SJCRH30 (cell line): ENCODE results near the gene TSPYL1. TPM values are rescaled to one million over a fixed set of nuclear protein-coding genes. Genes with fewer than 3 reads are reported as not detected.

Experiments used
- DNase-seq, 2 experiments: peaks; one replicate each; pipeline ENCODE4 v3.0.0-alpha.2; 2015 to 2020
- H3K27ac ChIP-seq: fragments of 250-450 bp; sonication (Bioruptor Pico); 2 replicates; pipeline ENCODE4 v1.5.1; 2020; ENCODE audit warnings: mild to moderate bottlenecking, moderate library complexity
- H3K27me3 ChIP-seq: fragments of 250-450 bp; sonication (Bioruptor Pico); 2 replicates; pipeline ENCODE4 v1.5.1; 2020; ENCODE audit warnings: mild to moderate bottlenecking, moderate library complexity
- H3K36me3 ChIP-seq: fragments of 250-450 bp; sonication (Bioruptor Pico); 2 replicates; pipeline ENCODE4 v1.5.1; 2020; ENCODE audit warnings: mild to moderate bottlenecking, moderate library complexity
- H3K4me1 ChIP-seq: fragments of 250-450 bp; sonication (Bioruptor Pico); 2 replicates; pipeline ENCODE4 v1.5.1; 2020; ENCODE audit warnings: mild to moderate bottlenecking, moderate library complexity
- H3K4me3 ChIP-seq: fragments of 250-450 bp; sonication (Bioruptor Pico); 2 replicates; pipeline ENCODE4 v1.5.1; 2020; ENCODE audit warnings: mild to moderate bottlenecking, moderate library complexity
- H3K9me3 ChIP-seq: fragments of 250-450 bp; sonication (Bioruptor Pico); replicated peaks from 2 replicates; pipeline ENCODE4 v1.5.1; 2020; ENCODE audit warnings: mild to moderate bottlenecking, moderate library complexity
- total RNA-seq: library from RNA; depleted of rRNA; stranded (reverse); fragments of >200 nt; shearing (Covaris generic); gene quantifications from 2 replicates; pipeline ENCODE4 v1.2.3, GENCODE V29; 2014; rRNA removed

TSPYL1 gene
- total RNA-seq, 1 experiment from 2014 or later, result 61.9 TPM

DNA sequence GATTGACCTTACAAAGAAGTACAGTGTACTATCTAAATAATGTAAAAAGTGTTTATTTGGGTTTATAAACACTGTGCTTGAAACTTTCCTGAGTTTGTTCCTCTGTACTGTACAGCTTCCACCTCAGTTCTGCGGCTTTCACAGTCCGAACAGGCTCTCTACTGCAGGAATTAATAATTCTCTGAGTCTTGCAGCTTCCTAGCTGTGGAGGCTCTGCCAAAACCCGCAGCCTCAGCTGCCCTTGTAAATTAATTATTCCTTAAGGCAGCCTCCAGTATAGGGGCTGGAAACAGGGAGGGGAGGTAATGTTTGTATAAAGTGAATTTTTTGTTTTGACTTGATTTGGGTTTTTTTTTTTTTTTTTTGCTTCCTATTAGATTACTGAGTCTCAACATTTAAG is 45.0 kb downstream of the TSPYL1 start:
- DNase-seq, result no peak
- peaks cover 9% of the 10 kb centered on the region for H3K36me3 ChIP-seq

DNA sequence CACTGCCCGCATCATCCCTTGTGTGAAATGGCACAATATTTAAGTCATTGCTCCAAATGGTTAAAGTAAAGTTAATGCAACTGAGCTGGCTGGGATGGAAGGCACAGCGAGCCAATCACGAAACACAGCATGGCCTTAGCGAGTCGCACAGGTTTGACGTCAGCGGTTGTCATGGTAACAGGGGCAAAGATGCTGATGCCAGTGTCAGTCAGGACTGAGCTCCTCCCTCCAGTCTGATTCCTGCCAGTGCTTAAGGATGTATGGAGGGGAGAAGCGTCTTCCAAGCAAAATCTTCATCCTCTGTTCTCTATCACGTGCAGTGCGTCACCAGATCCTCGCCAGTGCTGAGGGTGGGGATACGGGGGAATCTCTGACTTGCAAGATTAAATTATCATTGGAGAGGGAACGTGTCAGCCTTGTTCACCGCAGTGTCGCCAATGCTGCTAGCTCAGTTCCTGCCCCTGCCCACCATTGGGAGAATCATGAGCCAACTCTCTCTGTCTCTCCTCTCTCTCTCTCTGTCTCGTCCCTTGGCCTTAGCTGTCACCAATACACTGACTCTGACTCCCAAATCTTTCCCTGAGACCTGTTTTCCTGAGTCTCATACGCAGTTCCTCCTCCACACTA is 50.3 kb downstream of the TSPYL1 start:
- Histone ChIP-seq H3K4me1 (no peaks in the 10 kb centered on the region), H3K27ac (no peak overlapping the region), H3K4me3 (no peak overlapping the region), H3K36me3 (no peaks in the 10 kb centered on the region; the same call in 1 of the 2 replicates), H3K27me3 (no peaks in the 10 kb centered on the region), H3K9me3 (no peaks in the 10 kb centered on the region)
- no peak for DNase-seq

More for the DNA sequence above, 45.0 kb downstream of the TSPYL1 start:
- no peak overlapping the region for H3K27ac ChIP-seq
- H3K27me3 ChIP-seq, result no peaks in the 10 kb centered on the region
- no peaks in the 10 kb centered on the region for H3K4me1 ChIP-seq
- no peaks in the 10 kb centered on the region for H3K9me3 ChIP-seq
- H3K4me3 ChIP-seq, result no peak overlapping the region

Other genes with a start within 250 kb of the TSPYL1 start
- 1.4 and 2.0 TPM in 2 replicates for gene FRK, start 219.0 kb downstream of the TSPYL1 start, total RNA-seq
- 14.0 and 15.4 TPM in 2 replicates for gene NT5DC1, start 179.1 kb downstream of the TSPYL1 start, total RNA-seq
- gene COL10A1, start 153.8 kb downstream of the TSPYL1 start, total RNA-seq, result 0.03 and 0.06 TPM in 2 replicates
- gene TSPYL4, start 25.9 kb downstream of the TSPYL1 start, total RNA-seq, result 12.3 and 13.4 TPM in 2 replicates
- gene DSE, start 91.0 kb upstream of the TSPYL1 start, total RNA-seq, result 43.7 and 51.0 TPM in 2 replicates
- 0.30 TPM in 1 of 2 replicates, not detected in the other for gene CALHM6, start 181.4 kb upstream of the TSPYL1 start, total RNA-seq
- 2.4 and 2.6 TPM in 2 replicates for gene CALHM5, start 231.7 kb upstream of the TSPYL1 start, total RNA-seq